Upper lobe of left lung (tissue), 4 donors: ENCODE measurements around the gene DOK4.

Experiments
- POLR2A ChIP-seq, 4 donors: fragments of 450-650 bp; IDR thresholded peaks; one replicate each; pipeline ENCODE4 v1.5.1; 2016 to 2017; ENCODE audit warnings: antibody characterized with exemption in 4 of 4, mild to moderate bottlenecking in 2 of 4
- TF ChIP-seq, protein P1 (sequence below), 6 experiments: fragments of 450-650 bp in 4 of 6; fragments of 200-600 bp in 2 of 6; sonication (generic) in 2 of 6; IDR thresholded peaks; one replicate each; pipeline ENCODE4 v1.5.1; 2016 to 2019; ENCODE audit warnings: antibody characterized with exemption in 6 of 6

DNA sequence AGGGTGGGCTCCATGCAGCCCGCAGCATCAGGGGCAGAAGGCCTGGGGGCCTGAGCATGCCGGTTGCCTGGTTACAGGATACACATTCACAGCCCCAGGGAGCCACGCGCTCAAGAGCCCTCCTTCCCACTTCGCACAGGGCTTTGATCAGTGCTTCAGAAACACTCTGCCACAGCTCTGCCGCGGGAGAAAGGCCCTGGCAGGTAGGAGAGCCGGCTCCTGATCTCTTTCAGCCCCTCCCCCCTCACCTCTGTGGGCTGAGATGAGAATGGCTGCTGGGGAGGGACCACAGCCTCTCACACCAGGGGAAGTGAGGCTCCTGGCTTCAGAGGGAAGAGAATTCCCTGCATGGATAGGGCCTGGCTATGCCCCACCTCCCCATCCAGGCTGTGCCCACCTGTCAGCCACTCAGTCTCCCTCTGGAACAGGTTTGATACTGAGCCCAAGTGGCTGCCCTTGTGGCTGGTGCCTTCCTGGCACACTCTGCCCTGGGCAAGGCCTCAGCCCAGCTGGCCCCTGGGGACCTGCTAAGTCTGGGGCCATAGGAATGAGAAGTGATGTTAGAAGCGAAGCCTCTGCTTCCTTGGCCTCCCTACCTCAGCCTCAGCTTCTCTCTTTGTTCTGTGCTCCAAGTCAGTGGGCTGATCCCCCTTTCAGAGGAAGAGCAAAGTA is 8.6 kb downstream of the DOK4 start:
- TF ChIP-seq, protein P1, sequence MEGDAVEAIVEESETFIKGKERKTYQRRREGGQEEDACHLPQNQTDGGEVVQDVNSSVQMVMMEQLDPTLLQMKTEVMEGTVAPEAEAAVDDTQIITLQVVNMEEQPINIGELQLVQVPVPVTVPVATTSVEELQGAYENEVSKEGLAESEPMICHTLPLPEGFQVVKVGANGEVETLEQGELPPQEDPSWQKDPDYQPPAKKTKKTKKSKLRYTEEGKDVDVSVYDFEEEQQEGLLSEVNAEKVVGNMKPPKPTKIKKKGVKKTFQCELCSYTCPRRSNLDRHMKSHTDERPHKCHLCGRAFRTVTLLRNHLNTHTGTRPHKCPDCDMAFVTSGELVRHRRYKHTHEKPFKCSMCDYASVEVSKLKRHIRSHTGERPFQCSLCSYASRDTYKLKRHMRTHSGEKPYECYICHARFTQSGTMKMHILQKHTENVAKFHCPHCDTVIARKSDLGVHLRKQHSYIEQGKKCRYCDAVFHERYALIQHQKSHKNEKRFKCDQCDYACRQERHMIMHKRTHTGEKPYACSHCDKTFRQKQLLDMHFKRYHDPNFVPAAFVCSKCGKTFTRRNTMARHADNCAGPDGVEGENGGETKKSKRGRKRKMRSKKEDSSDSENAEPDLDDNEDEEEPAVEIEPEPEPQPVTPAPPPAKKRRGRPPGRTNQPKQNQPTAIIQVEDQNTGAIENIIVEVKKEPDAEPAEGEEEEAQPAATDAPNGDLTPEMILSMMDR (IDR thresholded peaks at IDR 0.05): no peak
- TF ChIP-seq POLR2A (IDR thresholded peaks at IDR 0.05): no peak
